Neural cell (in vitro differentiated cells): ENCODE data around the gene C3. TPM values are rescaled to one million over a fixed set of nuclear protein-coding genes. Genes with fewer than 3 reads are reported as not detected.

ENCODE experiments used
- H2AFZ ChIP-seq: fragments of 200-600, 300-800 bp; sonication (generic), shearing (Covaris generic); 2 replicates; pipeline ENCODE4 v1.6.0; 2014; ENCODE audit warnings: low read depth, mild to moderate bottlenecking, antibody characterized with exemption, low read length, moderate library complexity
- H3F3A ChIP-seq: fragments of 200-600 bp; shearing (Covaris generic); 2 replicates; pipeline ENCODE4 v1.6.1; 2016; ENCODE audit warnings: mild to moderate bottlenecking, moderate library complexity, mixed read lengths, antibody characterized with exemption, low read length; ENCODE audit not compliant: insufficient read depth, poor library complexity, severe bottlenecking
- H3K27ac ChIP-seq: fragments of 200-600, 300-800 bp; sonication (generic), shearing (Covaris generic); 2 replicates; pipeline ENCODE4 v1.5.1; 2014; ENCODE audit warnings: mild to moderate bottlenecking, low read length, moderate library complexity
- H3K27me3 ChIP-seq: fragments of 300-800, 200-600 bp; sonication (generic), shearing (Covaris generic); 2 replicates; pipeline ENCODE4 v1.6.0; 2014; ENCODE audit warnings: mild to moderate bottlenecking, low read depth, low read length, moderate library complexity; ENCODE audit not compliant: insufficient read depth
- H3K36me3 ChIP-seq: fragments of 300-800, 200-600 bp; sonication (generic), shearing (Covaris generic); 2 replicates; pipeline ENCODE4 v1.5.1; 2014; ENCODE audit warnings: mild to moderate bottlenecking, antibody characterized with exemption, low read length, moderate library complexity; ENCODE audit not compliant: insufficient read depth
- H3K4me2 ChIP-seq: fragments of 300-800, 200-600 bp; sonication (generic), shearing (Covaris generic); 2 replicates; pipeline ENCODE4 v1.6.0; 2014; ENCODE audit warnings: mild to moderate bottlenecking, low read length
- H3K4me3 ChIP-seq: fragments of 300-800, 200-600 bp; sonication (generic), shearing (Covaris generic); 2 replicates; pipeline ENCODE4 v1.5.1; 2014; ENCODE audit warnings: mild to moderate bottlenecking, low read length, moderate library complexity
- H3K79me2 ChIP-seq: fragments of 200-600 bp; shearing (Covaris generic); replicated peaks from 2 replicates; pipeline ENCODE4 v1.6.0; 2014; ENCODE audit warnings: mild to moderate bottlenecking, low read length, moderate library complexity; ENCODE audit not compliant: insufficient read depth
- H3K9ac ChIP-seq: fragments of 300-800, 200-600 bp; sonication (generic), shearing (Covaris generic); 2 replicates; pipeline ENCODE4 v1.6.1; 2016; ENCODE audit warnings: mild to moderate bottlenecking, low read length, mixed read lengths
- H3K9me2 ChIP-seq: fragments of 200-600 bp; shearing (Covaris generic); 2 replicates; pipeline ENCODE4 v1.6.1; 2016; ENCODE audit warnings: mild to moderate bottlenecking, low read length, mixed read lengths; ENCODE audit not compliant: insufficient read depth
- H3K9me3 ChIP-seq: fragments of 200-600, 300-800 bp; sonication (generic), shearing (Covaris generic); 2 replicates; pipeline ENCODE4 v1.6.1; 2016; ENCODE audit warnings: mild to moderate bottlenecking, mixed run types, low read length, moderate library complexity, mixed read lengths
- H4K20me1 ChIP-seq: fragments of 200-600 bp; shearing (Covaris generic); 2 replicates; pipeline ENCODE4 v1.6.1; 2016; ENCODE audit warnings: mild to moderate bottlenecking, mixed run types; ENCODE audit not compliant: insufficient read depth
- CTCF ChIP-seq: fragments of 450-650 bp; IDR thresholded peaks from 2 replicates; pipeline ENCODE4 v1.5.1; 2014; ENCODE audit warnings: antibody characterized with exemption, mild to moderate bottlenecking, moderate library complexity; ENCODE audit not compliant: poor library complexity, severe bottlenecking
- EP300 ChIP-seq: fragments of 450-650 bp; conservative IDR thresholded peaks from 2 replicates; pipeline ENCODE4 v1.6.1; 2014; ENCODE audit warnings: antibody characterized with exemption, mild to moderate bottlenecking, moderate library complexity; ENCODE audit not compliant: poor library complexity, severe bottlenecking
- EZH2 ChIP-seq: fragments of 200-600, 300-800 bp; shearing (Covaris generic), sonication (generic); IDR thresholded peaks from 2 replicates; pipeline ENCODE4 v1.6.1; 2014; ENCODE audit warnings: antibody characterized with exemption, low read length, borderline replicate concordance, mild to moderate bottlenecking; ENCODE audit not compliant: insufficient read depth, poor library complexity, severe bottlenecking
- MXI1 ChIP-seq: fragments of 450-650 bp; conservative IDR thresholded peaks from 2 replicates; pipeline ENCODE4 v1.6.1; 2014; ENCODE audit warnings: antibody characterized with exemption, mild to moderate bottlenecking; ENCODE audit not compliant: poor library complexity, severe bottlenecking
- POLR2AphosphoS5 ChIP-seq: IDR thresholded peaks from 2 replicates; pipeline ENCODE4 v1.6.1; 2012
- RAD21 ChIP-seq: fragments of 450-650 bp; conservative IDR thresholded peaks from 2 replicates; pipeline ENCODE4 v1.6.1; 2014; ENCODE audit warnings: antibody characterized with exemption, mild to moderate bottlenecking, moderate library complexity
- REST ChIP-seq: IDR thresholded peaks from 2 replicates; pipeline ENCODE4 v1.6.1; 2012; ENCODE audit warnings: borderline replicate concordance
- SMC3 ChIP-seq: fragments of 450-650 bp; conservative IDR thresholded peaks from 2 replicates; pipeline ENCODE4 v1.6.1; 2014; ENCODE audit warnings: antibody characterized with exemption, mild to moderate bottlenecking, moderate library complexity; ENCODE audit not compliant: poor library complexity
- TAF1 ChIP-seq: IDR thresholded peaks from 2 replicates; pipeline ENCODE4 v1.6.1; 2012; ENCODE audit warnings: low read depth
- polyA plus RNA-seq: library from polyadenylated mRNA; depleted of rRNA; stranded (reverse); fragments of >200 nt; gene quantifications from 2 replicates; pipeline ENCODE4 v1.2.3, GENCODE V29; 2014

C3 gene
- polyA plus RNA-seq, 1 donor from 2014 or later: not detected

- Histone ChIP-seq H3K27ac (no peak overlapping the region), H3K36me3 (no peaks in the 10 kb centered on the region)
- TF ChIP-seq RAD21: no peak
- no peak for TF ChIP-seq TAF1
- no peak for TF ChIP-seq MXI1
- TF ChIP-seq EP300: no peak
- TF ChIP-seq CTCF: no peak
- TF ChIP-seq EZH2: no peak
- no peak for TF ChIP-seq SMC3
- no peak for TF ChIP-seq POLR2AphosphoS5
- no peak for TF ChIP-seq REST
Observed at GRCh38 chr19:6721773-6722172, 1.3 kb upstream of the C3 start.

GRCh38 chr19:6721138-6721474, 656 bp upstream of the C3 start:
- TF ChIP-seq RAD21: no peak
- TF ChIP-seq SMC3: no peak
- no peak for TF ChIP-seq TAF1
- no peak for TF ChIP-seq MXI1
- TF ChIP-seq EP300: no peak
- TF ChIP-seq CTCF: no peak
- no peak for TF ChIP-seq REST
- no peak for TF ChIP-seq EZH2
- TF ChIP-seq POLR2AphosphoS5: no peak
- Histone ChIP-seq H4K20me1 (no peaks in the 10 kb centered on the region), H3K9me3 (no peaks in the 10 kb centered on the region), H3K9ac (no peak overlapping the region), H3K4me3 (no peak overlapping the region), H3K27me3 (no peaks in the 10 kb centered on the region), H3F3A (no peaks in the 10 kb centered on the region), H2AFZ (no peak overlapping the region), H3K36me3 (no peaks in the 10 kb centered on the region), H3K9me2 (no peaks in the 10 kb centered on the region), H3K27ac (no peak overlapping the region), H3K4me2 (no peak overlapping the region), H3K79me2 (no peaks in the 10 kb centered on the region)

More at GRCh38 chr19:6721773-6722172, 1.3 kb upstream of the C3 start:
- no peak overlapping the region for H2AFZ ChIP-seq
- H3K9me3 ChIP-seq: no peaks in the 10 kb centered on the region
- H3K4me3 ChIP-seq: no peak overlapping the region
- no peaks in the 10 kb centered on the region for H4K20me1 ChIP-seq
- H3F3A ChIP-seq: no peaks in the 10 kb centered on the region
- no peaks in the 10 kb centered on the region for H3K9me2 ChIP-seq
- H3K4me2 ChIP-seq: no peak overlapping the region
- no peaks in the 10 kb centered on the region for H3K79me2 ChIP-seq
- H3K27me3 ChIP-seq: no peaks in the 10 kb centered on the region
- no peak overlapping the region for H3K9ac ChIP-seq
